22Rv1 (cell line): ENCODE data around the gene ZDHHC6.
"Not testable (repeated sequence)": the region's sequence is repeated elsewhere in the genome, so short reads cannot be mapped to it uniquely, and the experiment has no call there.

Source experiments
- ZFX ChIP-seq: fragments of 450-650 bp; IDR thresholded peaks from 2 replicates; pipeline ENCODE4 v1.6.1; 2017; ENCODE audit warnings: antibody characterized with exemption, borderline replicate concordance
- TF ChIP-seq, protein P1 (sequence below): fragments of 450-650 bp; IDR thresholded peaks from 2 replicates; pipeline ENCODE4 v1.5.1; 2017; ENCODE audit warnings: mild to moderate bottlenecking

GRCh38 chr10:112464074-112464473 is 17.4 kb upstream of the ZDHHC6 start:
- TF ChIP-seq, protein P1, sequence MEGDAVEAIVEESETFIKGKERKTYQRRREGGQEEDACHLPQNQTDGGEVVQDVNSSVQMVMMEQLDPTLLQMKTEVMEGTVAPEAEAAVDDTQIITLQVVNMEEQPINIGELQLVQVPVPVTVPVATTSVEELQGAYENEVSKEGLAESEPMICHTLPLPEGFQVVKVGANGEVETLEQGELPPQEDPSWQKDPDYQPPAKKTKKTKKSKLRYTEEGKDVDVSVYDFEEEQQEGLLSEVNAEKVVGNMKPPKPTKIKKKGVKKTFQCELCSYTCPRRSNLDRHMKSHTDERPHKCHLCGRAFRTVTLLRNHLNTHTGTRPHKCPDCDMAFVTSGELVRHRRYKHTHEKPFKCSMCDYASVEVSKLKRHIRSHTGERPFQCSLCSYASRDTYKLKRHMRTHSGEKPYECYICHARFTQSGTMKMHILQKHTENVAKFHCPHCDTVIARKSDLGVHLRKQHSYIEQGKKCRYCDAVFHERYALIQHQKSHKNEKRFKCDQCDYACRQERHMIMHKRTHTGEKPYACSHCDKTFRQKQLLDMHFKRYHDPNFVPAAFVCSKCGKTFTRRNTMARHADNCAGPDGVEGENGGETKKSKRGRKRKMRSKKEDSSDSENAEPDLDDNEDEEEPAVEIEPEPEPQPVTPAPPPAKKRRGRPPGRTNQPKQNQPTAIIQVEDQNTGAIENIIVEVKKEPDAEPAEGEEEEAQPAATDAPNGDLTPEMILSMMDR, result not testable (repeated sequence)
- not testable (repeated sequence) for TF ChIP-seq ZFX
